ENCODE results near the gene MED20. TPM values are rescaled to one million over a fixed set of nuclear protein-coding genes. Genes with fewer than 3 reads are reported as not detected.

The MED20 gene
- total and polyA plus RNA-seq, 2 donors (not counting 3 experiments of a cell fraction or from before 2014, with no cell fraction given), result 30.4 to 37.8 TPM

GRCh38 chr6:41878961-41879405 lies 42.0 kb downstream of the MED20 start:
- Histone ChIP-seq H3K4me3 (replicated peaks in 1 of 3; ENCODE audit: insufficient read depth in 1 of 3, low read depth in 1 of 3, low read length in 3 of 3) (no peak overlapping the region), H3K36me3 (ENCODE audit: control insufficient read depth in 2 of 2, extremely low read depth in 1 of 2, insufficient read depth in 2 of 2, low read length in 2 of 2) (no peaks in the 10 kb centered on the region), H3K9ac (replicated peaks; ENCODE audit: extremely low read depth, insufficient read depth, low read length) (no peak overlapping the region), H3K9me3 (replicated peaks; ENCODE audit: control insufficient read depth, insufficient read depth, low read length) (no peaks in the 10 kb centered on the region), H3K27ac (ENCODE audit: insufficient read depth, low read depth, low read length) (no peak overlapping the region), H3K27me3 (ENCODE audit: control insufficient read depth in 2 of 2, insufficient read depth in 2 of 2, low read length in 2 of 2) (no peaks in the 10 kb centered on the region), H3K9me1 (replicated peaks; ENCODE audit: control insufficient read depth, extremely low read depth, insufficient read depth, low read length) (no peaks in the 10 kb centered on the region), H3K4me2 (ENCODE audit: insufficient read depth, low read length) (no peak overlapping the region), H4K20me1 (replicated peaks; ENCODE audit: control insufficient read depth, extremely low read depth, insufficient read depth, low read length) (no peaks in the 10 kb centered on the region), H3K4me1 (ENCODE audit: control insufficient read depth, extremely low read depth, insufficient read depth, low read length) (no peaks in the 10 kb centered on the region), H3K79me2 (ENCODE audit: control insufficient read depth, insufficient read depth, low read length) (no peaks in the 10 kb centered on the region), H2AFZ (ENCODE audit: low read depth, low read length) (no peak overlapping the region)
- no peak for DNase-seq (ENCODE audit: low read depth, low spot score)
- dilution Hi-C loops (cut with MboI; ENCODE audit: extremely low pct_ligation_motif_present, low sequenced_read_pairs), result no loop called here
- no TSS peak for BruUV-seq (replicated peaks)
- intact Hi-C loops (cut with micrococcal nuclease), result no loop called here
- TF ChIP-seq FOS (IDR thresholded peaks at IDR 0.05; ENCODE audit: borderline replicate concordance, insufficient read depth, low read length), result no peak
- no peak for TF ChIP-seq JUN (IDR thresholded peaks at IDR 0.05; ENCODE audit: borderline replicate concordance, insufficient read depth, insufficient read length, low read depth)
- TF ChIP-seq CTCF (IDR thresholded peaks at IDR 0.05; ENCODE audit: extremely low read depth in 1 of 2, insufficient read depth in 1 of 2, low read depth in 1 of 2, low read length in 2 of 2), result no peak
- no peak for TF ChIP-seq POLR2AphosphoS5 (IDR thresholded peaks at IDR 0.05; ENCODE audit: insufficient read depth, low read depth, low read length)
- no peak for TF ChIP-seq MAX (IDR thresholded peaks at IDR 0.05; ENCODE audit: insufficient read depth, insufficient read length)
- TF ChIP-seq GATA2 (IDR thresholded peaks at IDR 0.05; ENCODE audit: insufficient read depth, insufficient read length, low read depth, low read length), result no peak
- no peak for TF ChIP-seq MYC (IDR thresholded peaks at IDR 0.05; ENCODE audit: low read depth, low read length)
- no peak for TF ChIP-seq POLR2A (IDR thresholded peaks at IDR 0.05; ENCODE audit: low read depth, low read length)
- no peak for TF ChIP-seq EZH2 (IDR thresholded peaks at IDR 0.05; ENCODE audit: borderline replicate concordance, low read depth, low read length, severe bottlenecking)
- no peak for FAIRE-seq
- ChIA-PET CTCF (interaction anchor here (1.1 to 2.1 kb wide), 2 partner anchors 42 to 78 kb away, joined by 6 read pairs; partner anchors contain the start of genes BYSL and MED20), POLR2A (no interaction called here)

Measured in endothelial cell of umbilical vein (primary cell).